WTC11 (cell line): ENCODE measurements around the gene TBCEL.

Source experiments
- ESRRA ChIP-seq: sonication (generic); formaldehyde crosslinking; IDR thresholded peaks from 2 replicates; pipeline ENCODE4 v1.8.1; 2022; ENCODE audit warnings: mild to moderate bottlenecking, missing genetic modification reagents, borderline replicate concordance
- ETV6 ChIP-seq: sonication (generic); formaldehyde crosslinking; IDR thresholded peaks from 2 replicates; pipeline ENCODE4 v1.8.1; 2022; ENCODE audit warnings: mild to moderate bottlenecking, missing genetic modification reagents
- JUN ChIP-seq: sonication (generic); formaldehyde crosslinking; IDR thresholded peaks from 2 replicates; pipeline ENCODE4 v1.8.0; 2023; ENCODE audit warnings: mild to moderate bottlenecking, missing genetic modification reagents
- SOX15 ChIP-seq: fragments of 250-450 bp; sonication (Bioruptor Pico); IDR thresholded peaks from 2 replicates; pipeline ENCODE4 v1.9.0; 2021; ENCODE audit warnings: mild to moderate bottlenecking
- ZNF138 ChIP-seq: sonication (generic); formaldehyde crosslinking; conservative IDR thresholded peaks from 2 replicates; pipeline ENCODE4 v1.8.1; 2022; ENCODE audit warnings: mild to moderate bottlenecking, moderate library complexity, missing genetic modification reagents
- TF ChIP-seq, protein P1 (sequence below): fragments of 200-600 bp; IDR thresholded peaks from 2 replicates; pipeline ENCODE4 v1.8.0; 2022; ENCODE audit warnings: antibody characterized with exemption
- TF ChIP-seq, protein P2 (sequence below): sonication (generic); formaldehyde crosslinking; IDR thresholded peaks from 2 replicates; pipeline ENCODE4 v1.8.1; 2022; ENCODE audit warnings: mild to moderate bottlenecking, moderate library complexity, missing genetic modification reagents

DNA sequence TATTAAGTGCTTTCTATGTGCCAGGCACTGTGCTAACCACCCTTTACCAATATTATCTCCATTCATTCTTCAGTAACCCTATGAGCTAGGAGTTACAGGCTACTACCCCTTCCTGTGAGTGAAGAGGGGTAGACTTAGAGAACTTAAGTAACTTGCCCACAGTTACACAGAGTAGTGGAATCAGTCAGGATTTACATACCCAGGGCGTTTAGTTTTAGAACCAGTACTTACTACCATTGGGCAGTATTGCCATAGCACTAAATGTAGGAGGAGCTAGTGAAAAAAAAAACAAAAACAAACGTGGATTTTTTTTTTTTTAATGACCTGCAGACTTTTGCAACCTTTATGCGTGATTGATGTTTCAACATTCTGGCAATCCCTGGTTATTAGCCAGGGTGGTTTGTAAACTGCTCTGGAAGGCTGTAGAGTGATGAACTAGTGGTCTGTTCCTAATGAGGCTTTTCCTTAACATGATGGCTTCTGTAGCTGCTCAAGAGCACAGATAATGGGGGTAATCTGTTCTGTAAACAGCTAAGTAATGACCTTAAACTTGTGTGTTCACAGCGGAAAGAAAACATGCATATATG lies 11.4 kb downstream of the TBCEL start:
- TF ChIP-seq, protein P1, sequence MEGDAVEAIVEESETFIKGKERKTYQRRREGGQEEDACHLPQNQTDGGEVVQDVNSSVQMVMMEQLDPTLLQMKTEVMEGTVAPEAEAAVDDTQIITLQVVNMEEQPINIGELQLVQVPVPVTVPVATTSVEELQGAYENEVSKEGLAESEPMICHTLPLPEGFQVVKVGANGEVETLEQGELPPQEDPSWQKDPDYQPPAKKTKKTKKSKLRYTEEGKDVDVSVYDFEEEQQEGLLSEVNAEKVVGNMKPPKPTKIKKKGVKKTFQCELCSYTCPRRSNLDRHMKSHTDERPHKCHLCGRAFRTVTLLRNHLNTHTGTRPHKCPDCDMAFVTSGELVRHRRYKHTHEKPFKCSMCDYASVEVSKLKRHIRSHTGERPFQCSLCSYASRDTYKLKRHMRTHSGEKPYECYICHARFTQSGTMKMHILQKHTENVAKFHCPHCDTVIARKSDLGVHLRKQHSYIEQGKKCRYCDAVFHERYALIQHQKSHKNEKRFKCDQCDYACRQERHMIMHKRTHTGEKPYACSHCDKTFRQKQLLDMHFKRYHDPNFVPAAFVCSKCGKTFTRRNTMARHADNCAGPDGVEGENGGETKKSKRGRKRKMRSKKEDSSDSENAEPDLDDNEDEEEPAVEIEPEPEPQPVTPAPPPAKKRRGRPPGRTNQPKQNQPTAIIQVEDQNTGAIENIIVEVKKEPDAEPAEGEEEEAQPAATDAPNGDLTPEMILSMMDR = no peak
- no peak for TF ChIP-seq ETV6 (CRISPR knock-in tag)
- TF ChIP-seq JUN (CRISPR knock-in tag) = no peak
- no peak for TF ChIP-seq SOX15 (CRISPR knock-in tag)
- TF ChIP-seq, protein P2, sequence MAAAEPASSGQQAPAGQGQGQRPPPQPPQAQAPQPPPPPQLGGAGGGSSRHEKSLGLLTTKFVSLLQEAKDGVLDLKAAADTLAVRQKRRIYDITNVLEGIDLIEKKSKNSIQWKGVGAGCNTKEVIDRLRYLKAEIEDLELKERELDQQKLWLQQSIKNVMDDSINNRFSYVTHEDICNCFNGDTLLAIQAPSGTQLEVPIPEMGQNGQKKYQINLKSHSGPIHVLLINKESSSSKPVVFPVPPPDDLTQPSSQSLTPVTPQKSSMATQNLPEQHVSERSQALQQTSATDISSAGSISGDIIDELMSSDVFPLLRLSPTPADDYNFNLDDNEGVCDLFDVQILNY (CRISPR knock-in tag) = no peak
- TF ChIP-seq ZNF138 (CRISPR knock-in tag) = no peak
- TF ChIP-seq ESRRA (CRISPR knock-in tag) = no peak
